MM.1S (cell line): ENCODE measurements around the gene MYLK.

ENCODE experiments used
- CTCF ChIP-seq: fragments of 300-600 bp; sonication (generic); IDR thresholded peaks from 2 replicates; pipeline ENCODE4 v1.5.1; 2016; ENCODE audit warnings: antibody characterized with exemption, low read length, mixed read lengths
- EZH2 ChIP-seq: fragments of 300-600 bp; sonication (generic); optimal IDR thresholded peaks from 2 replicates; pipeline ENCODE3; 2017; ENCODE audit warnings: low read depth, mild to moderate bottlenecking, antibody characterized with exemption, low read length, mixed read lengths
- EZH2phosphoT487 ChIP-seq: fragments of 300-600 bp; sonication (generic); IDR thresholded peaks from 2 replicates; pipeline ENCODE4 v1.6.1; 2018; ENCODE audit warnings: antibody characterized with exemption, low read length

GRCh38 chr3:123626881-123627280 is 257.3 kb downstream of the MYLK start:
- TF ChIP-seq EZH2 (no peak), CTCF (no peak), EZH2phosphoT487 (no peak)
